Measurements from ENCODE around the gene RTN4IP1. TPM values are rescaled to one million over a fixed set of nuclear protein-coding genes. Genes with fewer than 3 reads are reported as not detected.

The RTN4IP1 gene
- 5.1 and 6.2 TPM in 2 replicates for total RNA-seq

GRCh38 chr6:106629103-106629858, at the start of gene RTN4IP1, which contains the start of gene QRSL1:
TSS of gene RTN4IP1 (minus strand) at chr6:106629498. CDS start at chr6:106629021, 477 bp downstream.
TSS of gene QRSL1 (plus strand) at chr6:106629578. CDS start at chr6:106629682, 104 bp downstream.

Small RNAs within 50 kb of the gene (small RNA-seq; reads per million reads assigned to genes)
- not detected for gene RNU6-527P

Other genes with a start within 250 kb of the RTN4IP1 start
- gene QRSL1, start 80 bp upstream of the RTN4IP1 start, total RNA-seq: 7.1 and 10.4 TPM in 2 replicates

Measured in placental epithelial cell (primary cell).